WTC11 (cell line): Measurements from ENCODE around the gene ERCC8.

Experiments
- IRF2 ChIP-seq: sonication (generic); formaldehyde crosslinking; IDR thresholded peaks from 2 replicates; pipeline ENCODE4 v1.8.0; 2022; ENCODE audit warnings: low read depth, missing genetic modification reagents, borderline replicate concordance
- ZBTB21 ChIP-seq: sonication (generic); formaldehyde crosslinking; IDR thresholded peaks from 2 replicates; pipeline ENCODE4 v1.8.1; 2023; ENCODE audit warnings: mild to moderate bottlenecking, missing genetic modification reagents, borderline replicate concordance
- TF ChIP-seq, protein P1 (sequence below): sonication (generic); formaldehyde crosslinking; IDR thresholded peaks from 2 replicates; pipeline ENCODE4 v1.8.1; 2022; ENCODE audit warnings: mild to moderate bottlenecking, missing genetic modification reagents, moderate library complexity, borderline replicate concordance
- TF ChIP-seq, protein P2 (sequence below): fragments of 200-600 bp; IDR thresholded peaks from 2 replicates; pipeline ENCODE4 v1.8.0; 2022; ENCODE audit warnings: antibody characterized with exemption
- TF ChIP-seq, protein P3 (sequence below): fragments of 250-450 bp; sonication (Bioruptor Pico); IDR thresholded peaks from 2 replicates; pipeline ENCODE4 v2.1.2; 2022; ENCODE audit warnings: mild to moderate bottlenecking, moderate library complexity

DNA sequence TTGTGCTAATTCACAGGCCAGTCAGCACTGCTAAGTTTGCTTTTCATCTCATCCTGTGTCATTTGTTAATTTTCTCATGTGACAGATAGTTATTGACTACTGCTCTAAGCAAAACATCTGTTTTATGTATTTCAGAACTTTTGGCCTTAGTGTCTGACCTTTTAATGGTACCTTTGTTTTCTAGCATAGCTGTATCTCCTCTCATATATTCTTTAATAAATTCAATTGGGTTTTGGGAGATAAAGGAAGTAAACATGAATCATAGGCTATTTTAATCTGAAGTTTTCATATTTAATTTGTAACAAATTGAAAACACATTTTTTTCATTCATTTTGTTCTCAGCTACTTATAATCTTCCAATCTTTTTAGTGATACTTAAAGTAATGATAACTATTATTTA, 13.2 kb upstream of the ERCC8 start:
- TF ChIP-seq, protein P1, sequence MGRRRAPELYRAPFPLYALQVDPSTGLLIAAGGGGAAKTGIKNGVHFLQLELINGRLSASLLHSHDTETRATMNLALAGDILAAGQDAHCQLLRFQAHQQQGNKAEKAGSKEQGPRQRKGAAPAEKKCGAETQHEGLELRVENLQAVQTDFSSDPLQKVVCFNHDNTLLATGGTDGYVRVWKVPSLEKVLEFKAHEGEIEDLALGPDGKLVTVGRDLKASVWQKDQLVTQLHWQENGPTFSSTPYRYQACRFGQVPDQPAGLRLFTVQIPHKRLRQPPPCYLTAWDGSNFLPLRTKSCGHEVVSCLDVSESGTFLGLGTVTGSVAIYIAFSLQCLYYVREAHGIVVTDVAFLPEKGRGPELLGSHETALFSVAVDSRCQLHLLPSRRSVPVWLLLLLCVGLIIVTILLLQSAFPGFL (CRISPR knock-in tag) = no peak
- TF ChIP-seq, protein P2, sequence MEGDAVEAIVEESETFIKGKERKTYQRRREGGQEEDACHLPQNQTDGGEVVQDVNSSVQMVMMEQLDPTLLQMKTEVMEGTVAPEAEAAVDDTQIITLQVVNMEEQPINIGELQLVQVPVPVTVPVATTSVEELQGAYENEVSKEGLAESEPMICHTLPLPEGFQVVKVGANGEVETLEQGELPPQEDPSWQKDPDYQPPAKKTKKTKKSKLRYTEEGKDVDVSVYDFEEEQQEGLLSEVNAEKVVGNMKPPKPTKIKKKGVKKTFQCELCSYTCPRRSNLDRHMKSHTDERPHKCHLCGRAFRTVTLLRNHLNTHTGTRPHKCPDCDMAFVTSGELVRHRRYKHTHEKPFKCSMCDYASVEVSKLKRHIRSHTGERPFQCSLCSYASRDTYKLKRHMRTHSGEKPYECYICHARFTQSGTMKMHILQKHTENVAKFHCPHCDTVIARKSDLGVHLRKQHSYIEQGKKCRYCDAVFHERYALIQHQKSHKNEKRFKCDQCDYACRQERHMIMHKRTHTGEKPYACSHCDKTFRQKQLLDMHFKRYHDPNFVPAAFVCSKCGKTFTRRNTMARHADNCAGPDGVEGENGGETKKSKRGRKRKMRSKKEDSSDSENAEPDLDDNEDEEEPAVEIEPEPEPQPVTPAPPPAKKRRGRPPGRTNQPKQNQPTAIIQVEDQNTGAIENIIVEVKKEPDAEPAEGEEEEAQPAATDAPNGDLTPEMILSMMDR = no peak
- TF ChIP-seq IRF2 (CRISPR knock-in tag) = no peak
- TF ChIP-seq, protein P3, sequence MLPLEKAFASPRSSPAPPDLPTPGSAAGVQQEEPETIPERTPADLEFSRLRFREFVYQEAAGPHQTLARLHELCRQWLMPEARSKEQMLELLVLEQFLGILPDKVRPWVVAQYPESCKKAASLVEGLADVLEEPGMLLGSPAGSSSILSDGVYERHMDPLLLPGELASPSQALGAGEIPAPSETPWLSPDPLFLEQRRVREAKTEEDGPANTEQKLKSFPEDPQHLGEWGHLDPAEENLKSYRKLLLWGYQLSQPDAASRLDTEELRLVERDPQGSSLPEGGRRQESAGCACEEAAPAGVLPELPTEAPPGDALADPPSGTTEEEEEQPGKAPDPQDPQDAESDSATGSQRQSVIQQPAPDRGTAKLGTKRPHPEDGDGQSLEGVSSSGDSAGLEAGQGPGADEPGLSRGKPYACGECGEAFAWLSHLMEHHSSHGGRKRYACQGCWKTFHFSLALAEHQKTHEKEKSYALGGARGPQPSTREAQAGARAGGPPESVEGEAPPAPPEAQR (CRISPR knock-in tag) = no peak
- TF ChIP-seq ZBTB21 (CRISPR knock-in tag) = no peak
